SK-N-SH (cell line): ENCODE results near the gene ITIH2. TPM values are rescaled to one million over a fixed set of nuclear protein-coding genes. Genes with fewer than 3 reads are reported as not detected.

ENCODE experiments used
- CTCF ChIA-PET: fragments of 300-600, 350-600 bp; formaldehyde crosslinking; extraction: SDS; loops from one replicate; lab custom pipeline; 2021; lab: Yijun Ruan, JAX
- POLR2A ChIA-PET: fragments of 350-600 bp; sonication (Branson Sonifier 250); formaldehyde crosslinking; extraction: SDS; loops from one replicate; lab custom pipeline; 2020; ENCODE audit warnings: antibody characterized with exemption, inconsistent platforms; lab: Yijun Ruan, JAX
- DNase-seq: peaks from one replicate; pipeline ENCODE4 v3.0.0; 2012
- H2AFZ ChIP-seq: fragments of 200-600 bp; sonication (generic); 2 replicates; pipeline ENCODE4 v1.8.1; 2016; ENCODE audit warnings: antibody characterized with exemption, mild to moderate bottlenecking, low read depth
- H3F3A ChIP-seq: fragments of 200-600 bp; sonication (generic); replicated peaks from 2 replicates; pipeline ENCODE3; 2016; ENCODE audit warnings: antibody characterized with exemption, mild to moderate bottlenecking; ENCODE audit not compliant: insufficient read depth
- H3K27ac ChIP-seq, 2 experiments: fragments of 200-500 bp in 1 of 2; fragments of 200-600 bp in 1 of 2; sonication (Bioruptor generic) in 1 of 2; sonication (generic), shearing (Covaris generic) in 1 of 2; 2 replicates each; pipeline versions ENCODE4 v1.5.1 to v1.6.1; 2014 to 2016; ENCODE audit warnings: low read depth in 2 of 2, inconsistent platforms in 1 of 2, low read length in 1 of 2, mild to moderate bottlenecking in 1 of 2, mixed read lengths in 1 of 2
- H3K27me3 ChIP-seq: fragments of 200-600 bp; sonication (generic), shearing (Covaris generic); 2 replicates; pipeline ENCODE4 v1.6.1; 2016; ENCODE audit warnings: mixed run types; ENCODE audit not compliant: insufficient read depth
- H3K36me3 ChIP-seq, 2 experiments: fragments of 200-500 bp in 1 of 2; fragments of 200-600 bp in 1 of 2; sonication (Bioruptor generic) in 1 of 2; sonication (generic) in 1 of 2; replicated peaks in 1 of 2; 2 replicates each; pipeline versions ENCODE3 to v1.5.1; 2014 to 2016; ENCODE audit warnings: low read length in 1 of 2, mild to moderate bottlenecking in 1 of 2; ENCODE audit not compliant: insufficient read depth in 2 of 2, control insufficient read depth in 1 of 2
- H3K4me1 ChIP-seq, 2 experiments: fragments of 200-500 bp in 1 of 2; fragments of 200-600 bp in 1 of 2; sonication (Bioruptor generic) in 1 of 2; sonication (generic), shearing (Covaris generic) in 1 of 2; 2 replicates each; pipeline versions ENCODE4 v1.5.1 to v1.6.1; 2014 to 2016; ENCODE audit warnings: low read depth in 1 of 2, low read length in 1 of 2, mixed run types in 1 of 2; ENCODE audit not compliant: insufficient read depth in 2 of 2, control insufficient read depth in 1 of 2
- H3K4me2 ChIP-seq: fragments of 200-600 bp; sonication (generic), shearing (Covaris generic); 2 replicates; pipeline ENCODE4 v1.6.1; 2017; ENCODE audit warnings: mixed run types
- H3K4me3 ChIP-seq, 2 experiments: fragments of 200-500 bp in 1 of 2; fragments of 200-600 bp in 1 of 2; sonication (Bioruptor generic) in 1 of 2; sonication (generic), shearing (Covaris generic) in 1 of 2; 2 replicates each; pipeline versions ENCODE4 v1.5.1 to v1.8.1; 2014 to 2016; ENCODE audit warnings: low read depth in 2 of 2, inconsistent platforms in 1 of 2, low read length in 1 of 2, mild to moderate bottlenecking in 1 of 2, mixed read lengths in 1 of 2, moderate library complexity in 1 of 2
- H3K79me2 ChIP-seq: fragments of 200-600 bp; sonication (generic); 2 replicates; pipeline ENCODE4 v1.8.1; 2017; ENCODE audit warnings: mild to moderate bottlenecking; ENCODE audit not compliant: insufficient read depth
- H3K9ac ChIP-seq: fragments of 200-600 bp; sonication (generic); 2 replicates; pipeline ENCODE4 v1.6.1; 2017; ENCODE audit warnings: mixed run types
- H3K9me2 ChIP-seq: fragments of 200-600 bp; sonication (generic); 2 replicates; pipeline ENCODE4 v1.6.1; 2017; ENCODE audit warnings: mixed run types
- H3K9me3 ChIP-seq: fragments of 200-600 bp; sonication (generic); 2 replicates; pipeline ENCODE4 v1.6.1; 2017; ENCODE audit warnings: mixed run types, mild to moderate bottlenecking, moderate library complexity
- H4K20me1 ChIP-seq: fragments of 200-600 bp; sonication (generic); 2 replicates; pipeline ENCODE4 v1.6.1; 2017; ENCODE audit warnings: mild to moderate bottlenecking, mixed run types; ENCODE audit not compliant: insufficient read depth
- CHD2 ChIP-seq: fragments of 150-350 bp; IDR thresholded peaks from 2 replicates; pipeline ENCODE4 v1.6.1; 2018; ENCODE audit warnings: low read length; ENCODE audit not compliant: partially characterized antibody
- ELF1 ChIP-seq: IDR thresholded peaks from 2 replicates; pipeline ENCODE4 v1.4.0; 2012
- EP300 ChIP-seq, 2 experiments: IDR thresholded peaks; 2 replicates each; pipeline versions ENCODE4 v1.4.0 to v1.6.1; 2012; ENCODE audit warnings: borderline replicate concordance in 1 of 2, low read depth in 1 of 2, low read length in 1 of 2
- EZH2phosphoT487 ChIP-seq: fragments of 200-600 bp; sonication (generic); IDR thresholded peaks from 2 replicates; pipeline ENCODE4 v1.6.1; 2017; ENCODE audit warnings: low read depth, mixed run types, mild to moderate bottlenecking, antibody characterized with exemption, moderate library complexity, borderline replicate concordance
- FOSL2 ChIP-seq: IDR thresholded peaks from 2 replicates; pipeline ENCODE4 v1.4.0; 2012; ENCODE audit warnings: low read depth, mild to moderate bottlenecking, moderate library complexity, borderline replicate concordance
- GABPA ChIP-seq: IDR thresholded peaks from 2 replicates; pipeline ENCODE4 v1.4.0; 2012; ENCODE audit warnings: low read depth, mild to moderate bottlenecking
- JUND ChIP-seq: IDR thresholded peaks from 2 replicates; pipeline ENCODE4 v1.4.0; 2012
- MEF2A ChIP-seq: IDR thresholded peaks from 2 replicates; pipeline ENCODE4 v1.4.0; 2012; ENCODE audit warnings: low read depth, borderline replicate concordance
- MXI1 ChIP-seq: IDR thresholded peaks from 2 replicates; pipeline ENCODE4 v1.6.1; 2012; ENCODE audit warnings: mild to moderate bottlenecking, low read depth, low read length, improper control_type of control experiment
- POLR2AphosphoS5 ChIP-seq: IDR thresholded peaks from 2 replicates; pipeline ENCODE4 v1.6.1; 2012; ENCODE audit warnings: low read depth, low read length
- RAD21 ChIP-seq: IDR thresholded peaks from 2 replicates; pipeline ENCODE4 v1.6.1; 2012; ENCODE audit warnings: mild to moderate bottlenecking, low read length
- RCOR1 ChIP-seq: fragments of 150-350 bp; IDR thresholded peaks from 2 replicates; pipeline ENCODE4 v1.6.1; 2017; ENCODE audit warnings: antibody characterized with exemption, low read length
- RFX5 ChIP-seq: IDR thresholded peaks from 2 replicates; pipeline ENCODE4 v1.6.1; 2012; ENCODE audit warnings: mild to moderate bottlenecking, improper control_type of control experiment, low read length
- RXRA ChIP-seq: IDR thresholded peaks from 2 replicates; pipeline ENCODE4 v1.4.0; 2012; ENCODE audit warnings: low read depth, mild to moderate bottlenecking, borderline replicate concordance
- SIN3A ChIP-seq: IDR thresholded peaks from 2 replicates; pipeline ENCODE4 v1.6.1; 2012; ENCODE audit warnings: low read depth, mild to moderate bottlenecking, low read length, moderate library complexity, borderline replicate concordance
- SMC3 ChIP-seq: IDR thresholded peaks from 2 replicates; pipeline ENCODE4 v1.6.1; 2012; ENCODE audit warnings: low read depth, low read length, improper control_type of control experiment
- YY1 ChIP-seq: IDR thresholded peaks from 2 replicates; pipeline ENCODE4 v1.4.0; 2012; ENCODE audit warnings: low read depth, mild to moderate bottlenecking
- WGBS: methylation state at CpG from one replicate; pipeline ENCODE4 v1.1.6; 2017; ENCODE audit warnings: low lambda C conversion rate; 5-methylcytosine and 5-hydroxymethylcytosine counted together
- polyA plus RNA-seq, 3 experiments: library from polyadenylated mRNA; depleted of rRNA; stranded (reverse); fragments of >200 nt; gene quantifications; 2 replicates each; pipeline ENCODE4 v1.2.3, GENCODE V29; 2012
- TF ChIP-seq, protein P1 (sequence below): IDR thresholded peaks from 2 replicates; pipeline ENCODE4 v1.4.0; 2012; ENCODE audit warnings: low read depth, borderline replicate concordance
- TF ChIP-seq, protein P2 (sequence below): fragments of 200-600 bp; sonication (generic); IDR thresholded peaks from 2 replicates; pipeline ENCODE4 v1.6.1; 2017; ENCODE audit warnings: antibody characterized with exemption, mild to moderate bottlenecking, moderate library complexity
- TF ChIP-seq, protein P3 (sequence below): IDR thresholded peaks from 2 replicates; pipeline ENCODE4; 2012
- TF ChIP-seq, protein P4 (sequence below): IDR thresholded peaks from 2 replicates; pipeline ENCODE4 v1.4.0; 2012; ENCODE audit warnings: low read depth, borderline replicate concordance

Gene ITIH2
- polyA plus RNA-seq, 1 of the 3 experiments (the other 2 are of a cell fraction): not detected

DNA sequence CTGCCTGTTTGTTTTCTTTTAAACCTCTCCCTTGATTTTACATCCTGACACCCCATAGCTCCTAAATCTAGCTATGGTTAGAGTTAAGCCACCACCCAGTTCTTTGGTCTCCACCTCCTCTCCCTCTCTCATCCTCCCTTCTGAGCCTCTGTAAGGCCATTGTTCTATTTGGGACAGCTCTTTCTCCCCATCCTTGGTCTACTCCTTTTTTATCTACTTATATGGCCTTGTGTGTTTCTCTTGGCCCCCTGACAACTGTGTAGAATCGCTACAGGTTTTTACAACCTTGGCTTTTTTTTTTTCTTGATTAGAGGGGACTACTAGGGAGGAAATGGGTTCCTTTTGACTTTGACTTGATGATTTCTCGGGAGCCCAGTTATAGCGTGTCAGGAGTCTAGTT is 33.0 kb upstream of the ITIH2 start:
- H2AFZ ChIP-seq: no peak overlapping the region
- H3K36me3 ChIP-seq: no peaks in the 10 kb centered on the region
- TF ChIP-seq, protein P1, sequence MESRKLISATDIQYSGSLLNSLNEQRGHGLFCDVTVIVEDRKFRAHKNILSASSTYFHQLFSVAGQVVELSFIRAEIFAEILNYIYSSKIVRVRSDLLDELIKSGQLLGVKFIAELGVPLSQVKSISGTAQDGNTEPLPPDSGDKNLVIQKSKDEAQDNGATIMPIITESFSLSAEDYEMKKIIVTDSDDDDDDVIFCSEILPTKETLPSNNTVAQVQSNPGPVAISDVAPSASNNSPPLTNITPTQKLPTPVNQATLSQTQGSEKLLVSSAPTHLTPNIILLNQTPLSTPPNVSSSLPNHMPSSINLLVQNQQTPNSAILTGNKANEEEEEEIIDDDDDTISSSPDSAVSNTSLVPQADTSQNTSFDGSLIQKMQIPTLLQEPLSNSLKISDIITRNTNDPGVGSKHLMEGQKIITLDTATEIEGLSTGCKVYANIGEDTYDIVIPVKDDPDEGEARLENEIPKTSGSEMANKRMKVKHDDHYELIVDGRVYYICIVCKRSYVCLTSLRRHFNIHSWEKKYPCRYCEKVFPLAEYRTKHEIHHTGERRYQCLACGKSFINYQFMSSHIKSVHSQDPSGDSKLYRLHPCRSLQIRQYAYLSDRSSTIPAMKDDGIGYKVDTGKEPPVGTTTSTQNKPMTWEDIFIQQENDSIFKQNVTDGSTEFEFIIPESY: no peak
- TF ChIP-seq EP300 (IDR thresholded peaks at IDR 0.05; ENCODE audit: borderline replicate concordance in 1 of 2, low read depth in 1 of 2, low read length in 1 of 2) (no peak), RXRA (no peak), FOSL2 (no peak)
- H3K27ac ChIP-seq: no peak overlapping the region
- H3K79me2 ChIP-seq: no peaks in the 10 kb centered on the region
- no peaks in the 10 kb centered on the region for H3K9me3 ChIP-seq
- no peaks in the 10 kb centered on the region for H3K9me2 ChIP-seq
- CTCF ChIA-PET: interaction anchor here (0.6 to 1.9 kb wide), 4 partner anchors 17 to 145 kb away, joined by 3 to 13 read pairs (median 5); no protein-coding TSS in a partner anchor
- H3K4me1 ChIP-seq: peaks cover 0 to 7% of the 10 kb centered on the region in 2 experiments; a peak in 1 of 4 replicates
- WGBS: 32% methylated on average over 3 of the region's 3 CpGs
- no peak overlapping the region for H3K4me3 ChIP-seq
- H3K9ac ChIP-seq: no peak overlapping the region
- no peak overlapping the region for H3K4me2 ChIP-seq
- H3K27me3 ChIP-seq: peaks cover 16% of the 10 kb centered on the region
- no peaks in the 10 kb centered on the region for H4K20me1 ChIP-seq
- no peak for DNase-seq
- H3F3A ChIP-seq: no peaks in the 10 kb centered on the region
- POLR2A ChIA-PET: no interaction called here

DNA sequence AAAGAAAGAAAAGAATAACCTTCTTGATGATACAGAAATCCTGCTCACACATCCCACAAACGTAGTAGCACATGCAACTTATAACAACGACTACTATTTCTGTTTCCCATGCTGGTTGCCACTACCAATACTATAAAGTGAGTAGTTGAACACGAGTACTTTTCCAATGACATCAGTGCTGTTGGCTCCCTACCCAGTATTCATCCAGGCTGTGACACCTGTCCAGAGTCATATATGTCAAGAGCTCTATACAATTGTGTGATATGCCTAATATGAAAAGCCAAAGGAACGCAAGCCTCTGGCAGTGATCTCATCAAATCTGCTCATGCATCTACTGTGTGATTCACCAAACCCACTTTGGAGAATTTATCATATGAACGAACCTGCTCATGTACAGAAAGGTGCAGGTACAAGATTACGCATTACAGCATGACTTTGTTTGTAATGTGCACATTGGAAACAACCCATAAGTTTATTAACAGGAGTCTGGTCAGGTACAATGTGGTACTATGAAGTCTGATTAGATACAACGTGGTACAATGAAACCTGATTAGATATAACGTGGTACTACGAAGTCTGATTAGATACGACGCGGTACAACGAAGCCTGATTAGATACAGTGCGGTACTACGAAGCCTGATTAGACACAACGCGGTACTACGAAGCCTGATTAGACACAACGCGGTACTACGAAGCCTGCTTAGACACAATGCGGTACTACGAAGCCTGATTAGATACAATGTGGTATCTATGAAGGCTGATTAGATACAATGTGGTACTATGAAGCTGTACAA is 30.6 kb upstream of the ITIH2 start:
- H3K9me2 ChIP-seq: no peaks in the 10 kb centered on the region
- no peaks in the 10 kb centered on the region for H3K27me3 ChIP-seq
- H3K4me3 ChIP-seq: no peak overlapping the region
- CTCF ChIA-PET: interaction anchor here (1.1 to 1.9 kb wide), 2 partner anchors 15 to 147 kb away, joined by 3 to 6 read pairs; no protein-coding TSS in a partner anchor
- no peaks in the 10 kb centered on the region for H3F3A ChIP-seq
- no peaks in the 10 kb centered on the region for H4K20me1 ChIP-seq
- DNase-seq: no peak
- H3K4me2 ChIP-seq: no peak overlapping the region
- H3K9ac ChIP-seq: no peak overlapping the region
- H2AFZ ChIP-seq: no peak overlapping the region
- WGBS: 48% methylated on average over 23 of the region's 23 CpGs
- no peak overlapping the region for H3K27ac ChIP-seq
- H3K79me2 ChIP-seq: no peaks in the 10 kb centered on the region
- POLR2A ChIA-PET: no interaction called here
- peaks cover 0 to 3% of the 10 kb centered on the region in 2 experiments; a peak in 1 of 4 replicates for H3K4me1 ChIP-seq
- H3K9me3 ChIP-seq: no peaks in the 10 kb centered on the region
- no peaks in the 10 kb centered on the region for H3K36me3 ChIP-seq
- TF ChIP-seq, protein P2, sequence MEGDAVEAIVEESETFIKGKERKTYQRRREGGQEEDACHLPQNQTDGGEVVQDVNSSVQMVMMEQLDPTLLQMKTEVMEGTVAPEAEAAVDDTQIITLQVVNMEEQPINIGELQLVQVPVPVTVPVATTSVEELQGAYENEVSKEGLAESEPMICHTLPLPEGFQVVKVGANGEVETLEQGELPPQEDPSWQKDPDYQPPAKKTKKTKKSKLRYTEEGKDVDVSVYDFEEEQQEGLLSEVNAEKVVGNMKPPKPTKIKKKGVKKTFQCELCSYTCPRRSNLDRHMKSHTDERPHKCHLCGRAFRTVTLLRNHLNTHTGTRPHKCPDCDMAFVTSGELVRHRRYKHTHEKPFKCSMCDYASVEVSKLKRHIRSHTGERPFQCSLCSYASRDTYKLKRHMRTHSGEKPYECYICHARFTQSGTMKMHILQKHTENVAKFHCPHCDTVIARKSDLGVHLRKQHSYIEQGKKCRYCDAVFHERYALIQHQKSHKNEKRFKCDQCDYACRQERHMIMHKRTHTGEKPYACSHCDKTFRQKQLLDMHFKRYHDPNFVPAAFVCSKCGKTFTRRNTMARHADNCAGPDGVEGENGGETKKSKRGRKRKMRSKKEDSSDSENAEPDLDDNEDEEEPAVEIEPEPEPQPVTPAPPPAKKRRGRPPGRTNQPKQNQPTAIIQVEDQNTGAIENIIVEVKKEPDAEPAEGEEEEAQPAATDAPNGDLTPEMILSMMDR: no peak
- TF ChIP-seq EP300 (IDR thresholded peaks at IDR 0.05; ENCODE audit: borderline replicate concordance in 1 of 2, low read depth in 1 of 2, low read length in 1 of 2) (no peak), JUND (no peak), MXI1 (no peak), MEF2A (no peak), RCOR1 (no peak), RFX5 (no peak), GABPA (no peak), POLR2AphosphoS5 (no peak), CHD2 (no peak), YY1 (no peak), SMC3 (no peak), EZH2phosphoT487 (no peak), RAD21 (no peak), ELF1 (no peak), SIN3A (no peak)
- TF ChIP-seq, protein P3, sequence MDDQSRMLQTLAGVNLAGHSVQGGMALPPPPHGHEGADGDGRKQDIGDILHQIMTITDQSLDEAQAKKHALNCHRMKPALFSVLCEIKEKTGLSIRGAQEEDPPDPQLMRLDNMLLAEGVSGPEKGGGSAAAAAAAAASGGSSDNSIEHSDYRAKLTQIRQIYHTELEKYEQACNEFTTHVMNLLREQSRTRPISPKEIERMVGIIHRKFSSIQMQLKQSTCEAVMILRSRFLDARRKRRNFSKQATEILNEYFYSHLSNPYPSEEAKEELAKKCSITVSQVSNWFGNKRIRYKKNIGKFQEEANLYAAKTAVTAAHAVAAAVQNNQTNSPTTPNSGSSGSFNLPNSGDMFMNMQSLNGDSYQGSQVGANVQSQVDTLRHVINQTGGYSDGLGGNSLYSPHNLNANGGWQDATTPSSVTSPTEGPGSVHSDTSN: no peak
- TF ChIP-seq, protein P4, sequence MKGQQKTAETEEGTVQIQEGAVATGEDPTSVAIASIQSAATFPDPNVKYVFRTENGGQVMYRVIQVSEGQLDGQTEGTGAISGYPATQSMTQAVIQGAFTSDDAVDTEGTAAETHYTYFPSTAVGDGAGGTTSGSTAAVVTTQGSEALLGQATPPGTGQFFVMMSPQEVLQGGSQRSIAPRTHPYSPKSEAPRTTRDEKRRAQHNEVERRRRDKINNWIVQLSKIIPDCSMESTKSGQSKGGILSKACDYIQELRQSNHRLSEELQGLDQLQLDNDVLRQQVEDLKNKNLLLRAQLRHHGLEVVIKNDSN: no peak
